KG1 (cell line): ENCODE measurements around the gene MARS2.
"Not testable (repeated sequence)": the region's sequence is repeated elsewhere in the genome, so short reads cannot be mapped to it uniquely, and the experiment has no call there.

Experiments used
- DNase-seq: peaks from one replicate; lab custom pipeline; 2025; lab: John Stamatoyannopoulos, UW

The MARS2 gene

GRCh38 chr2:197706839-197707207 lies 1.7 kb downstream of the MARS2 start:
- no peak for DNase-seq

GRCh38 chr2:197707316-197708213 lies 2.4 kb downstream of the MARS2 start:
- peak; percentile 86 for DNase-seq

GRCh38 chr2:197708331-197708730 lies 3.2 kb downstream of the MARS2 start:
- no peak for DNase-seq

GRCh38 chr2:197709140-197709539 lies 4.0 kb downstream of the MARS2 start:
- DNase-seq = not testable (repeated sequence)

GRCh38 chr2:197710424-197711042 lies 5.4 kb downstream of the MARS2 start:
- DNase-seq = no peak

GRCh38 chr2:197711578-197711977 lies 6.4 kb downstream of the MARS2 start:
- DNase-seq = no peak

- DNase-seq = no peak
These were observed 8.1 kb downstream of the MARS2 start for GRCh38 chr2:197713271-197713670.

- DNase-seq = no peak
These were observed 12.7 kb downstream of the MARS2 start for GRCh38 chr2:197717863-197718262.

- DNase-seq = no peak
These were observed 21.8 kb downstream of the MARS2 start for GRCh38 chr2:197727011-197727410.

GRCh38 chr2:197728555-197729544 lies 23.7 kb downstream of the MARS2 start:
- DNase-seq = not testable (repeated sequence)

- no peak for DNase-seq
These were observed 35.0 kb downstream of the MARS2 start for GRCh38 chr2:197740200-197740599.
